Endothelial cell of umbilical vein (primary cell): ENCODE data around the gene CCDC85C. TPM values are rescaled to one million over a fixed set of nuclear protein-coding genes. Genes with fewer than 3 reads are reported as not detected.

Experiments
- BruUV-seq: library from RNA; stranded (reverse); fragments of 400-500 nt; replicated peaks from 2 replicates; lab custom pipeline; 2021; lab: Mats Ljungman, UMichigan
- CTCF ChIA-PET: fragments of 300-600, 350-600 bp; sonication (Branson Sonifier 250); formaldehyde crosslinking; loops from one replicate; lab custom pipeline; 2021; ENCODE audit warnings: antibody characterized with exemption, inconsistent platforms; lab: Charles Lee
- POLR2A ChIA-PET: fragments of 300-600, 350-600 bp; sonication (Branson Sonifier 250); formaldehyde crosslinking; loops from one replicate; lab custom pipeline; 2021; ENCODE audit warnings: antibody characterized with exemption, inconsistent platforms; lab: Charles Lee
- DNase-seq: peaks from one replicate; pipeline ENCODE4 v3.0.0-alpha.2; 2011; ENCODE audit warnings: low read depth, low spot score
- FAIRE-seq: peaks from 2 replicates; lab custom pipeline; 2011; peaks lifted over from hg19 to GRCh38; lab: Jason Lieb, UNC
- H2AFZ ChIP-seq: 2 replicates; pipeline ENCODE4 v1.6.0; 2012; ENCODE audit warnings: low read depth, low read length, control low read depth, inconsistent platforms
- H3K27ac ChIP-seq: 2 replicates; pipeline ENCODE4 v1.5.1; 2011; ENCODE audit warnings: low read depth, mild to moderate bottlenecking, control low read depth, low read length, moderate library complexity; ENCODE audit not compliant: insufficient read depth
- H3K27me3 ChIP-seq, 2 experiments: 2 replicates each; pipeline versions ENCODE4 v1.6.0 to v1.6.1; 2011; ENCODE audit warnings: low read length in 2 of 2, mixed read lengths in 1 of 2; ENCODE audit not compliant: control insufficient read depth in 2 of 2, insufficient read depth in 2 of 2
- H3K36me3 ChIP-seq, 2 experiments: 2 replicates in 1 of 2; 3 replicates in 1 of 2; pipeline ENCODE4 v1.5.1; 2011; ENCODE audit warnings: low read length in 2 of 2, mild to moderate bottlenecking in 1 of 2, moderate library complexity in 1 of 2; ENCODE audit not compliant: control insufficient read depth in 2 of 2, insufficient read depth in 2 of 2; ENCODE audit errors: extremely low read depth in 1 of 2
- H3K4me1 ChIP-seq: 3 replicates; pipeline ENCODE4 v1.5.1; 2011; ENCODE audit warnings: mild to moderate bottlenecking, low read length; ENCODE audit not compliant: control insufficient read depth, insufficient read depth; ENCODE audit errors: extremely low read depth
- H3K4me2 ChIP-seq: 2 replicates; pipeline ENCODE4 v1.6.1; 2011; ENCODE audit warnings: low read length, control low read depth, mixed read lengths; ENCODE audit not compliant: insufficient read depth
- H3K4me3 ChIP-seq, 3 experiments: fragments of 200-600 bp in 1 of 3; sonication (generic), shearing (Covaris generic) in 1 of 3; replicated peaks in 1 of 3; 2 replicates each; pipeline ENCODE4 v1.5.1; 2011 to 2016; ENCODE audit warnings: control low read depth in 3 of 3, low read length in 3 of 3, mild to moderate bottlenecking in 2 of 3, inconsistent platforms in 1 of 3, low read depth in 1 of 3, moderate library complexity in 1 of 3; ENCODE audit not compliant: insufficient read depth in 1 of 3
- H3K79me2 ChIP-seq: 2 replicates; pipeline ENCODE4 v1.6.0; 2012; ENCODE audit warnings: low read length, inconsistent platforms; ENCODE audit not compliant: control insufficient read depth, insufficient read depth
- H3K9ac ChIP-seq: replicated peaks from 2 replicates; pipeline ENCODE3; 2011; ENCODE audit warnings: low read length, control low read depth; ENCODE audit not compliant: insufficient read depth; ENCODE audit errors: extremely low read depth
- H3K9me1 ChIP-seq: replicated peaks from 3 replicates; pipeline ENCODE4 v1.6.0; 2011; ENCODE audit warnings: mild to moderate bottlenecking, low read length; ENCODE audit not compliant: control insufficient read depth, insufficient read depth; ENCODE audit errors: extremely low read depth
- H3K9me3 ChIP-seq: replicated peaks from 2 replicates; pipeline ENCODE4 v1.5.1; 2012; ENCODE audit warnings: low read length, inconsistent platforms; ENCODE audit not compliant: control insufficient read depth, insufficient read depth
- H4K20me1 ChIP-seq: replicated peaks from 2 replicates; pipeline ENCODE3; 2011; ENCODE audit warnings: mild to moderate bottlenecking, low read length; ENCODE audit not compliant: control insufficient read depth, insufficient read depth; ENCODE audit errors: extremely low read depth
- EZH2 ChIP-seq: IDR thresholded peaks from 2 replicates; pipeline ENCODE4 v1.6.1; 2012; ENCODE audit warnings: borderline replicate concordance, low read depth, mild to moderate bottlenecking, moderate library complexity, low read length, inconsistent platforms; ENCODE audit not compliant: severe bottlenecking
- FOS ChIP-seq: IDR thresholded peaks from 2 replicates; pipeline ENCODE4 v1.6.1; 2011; ENCODE audit warnings: mild to moderate bottlenecking, low read length, moderate library complexity, borderline replicate concordance; ENCODE audit not compliant: insufficient read depth
- GATA2 ChIP-seq: IDR thresholded peaks from 2 replicates; pipeline ENCODE4 v1.7.0; 2011; ENCODE audit warnings: low read depth, mild to moderate bottlenecking, moderate library complexity, mixed read lengths, low read length; ENCODE audit not compliant: insufficient read length, insufficient read depth
- JUN ChIP-seq: IDR thresholded peaks from 2 replicates; pipeline ENCODE4 v1.6.1; 2011; ENCODE audit warnings: borderline replicate concordance, low read depth; ENCODE audit not compliant: insufficient read length, insufficient read depth
- MYC ChIP-seq: IDR thresholded peaks from one replicate; pipeline ENCODE4 v1.6.1; 2011; ENCODE audit warnings: mild to moderate bottlenecking, low read depth, low read length
- POLR2A ChIP-seq: IDR thresholded peaks from 2 replicates; pipeline ENCODE4 v1.6.1; 2012; ENCODE audit warnings: low read depth, mild to moderate bottlenecking, control low read depth, low read length
- POLR2AphosphoS5 ChIP-seq: IDR thresholded peaks from 2 replicates; pipeline ENCODE4 v1.6.1; 2012; ENCODE audit warnings: low read depth, mild to moderate bottlenecking, control low read depth, low read length, moderate library complexity; ENCODE audit not compliant: insufficient read depth
- dilution Hi-C: fragments of 300-500 bp; cut with MboI; formaldehyde crosslinking; loops from one replicate; pipeline ENCODE4 v1.15.0; 2019; ENCODE audit warnings: low sequenced_read_pairs; ENCODE audit not compliant: extremely low pct_ligation_motif_present
- intact Hi-C: fragments of 100-400 bp; cut with micrococcal nuclease; formaldehyde crosslinking; loops from one replicate; pipeline ENCODE4 v1.10.0; 2022
- polyA plus RNA-seq, 4 experiments: library from polyadenylated mRNA; depleted of rRNA in 3 of 4; stranded (reverse) in 3 of 4; unstranded in 1 of 4; fragments of >200 nt; gene quantifications; 2 replicates each; pipeline versions ENCODE4 v1.2.1 to v1.2.3, GENCODE V29; 2011 to 2012; ENCODE audit warnings: missing spikeins in 1 of 4
- total RNA-seq: library from RNA; stranded (reverse); gene quantifications from 2 replicates; pipeline ENCODE4 v1.2.3, GENCODE V29; 2021
- TF ChIP-seq, protein P1 (sequence below), 2 donors: IDR thresholded peaks; 1 replicate in 1 of 2; 2 replicates in 1 of 2; pipeline ENCODE4 v1.5.1; 2011; ENCODE audit warnings: low read length in 2 of 2, mild to moderate bottlenecking in 2 of 2, moderate library complexity in 2 of 2, control low read depth in 1 of 2, inconsistent platforms in 1 of 2, low read depth in 1 of 2; ENCODE audit not compliant: insufficient read depth in 1 of 2; ENCODE audit errors: extremely low read depth in 1 of 2

Gene CCDC85C
- total and polyA plus RNA-seq, 2 donors (not counting 3 experiments of a cell fraction or from before 2014, with no cell fraction given): 7.5 to 17.8 TPM

DNA sequence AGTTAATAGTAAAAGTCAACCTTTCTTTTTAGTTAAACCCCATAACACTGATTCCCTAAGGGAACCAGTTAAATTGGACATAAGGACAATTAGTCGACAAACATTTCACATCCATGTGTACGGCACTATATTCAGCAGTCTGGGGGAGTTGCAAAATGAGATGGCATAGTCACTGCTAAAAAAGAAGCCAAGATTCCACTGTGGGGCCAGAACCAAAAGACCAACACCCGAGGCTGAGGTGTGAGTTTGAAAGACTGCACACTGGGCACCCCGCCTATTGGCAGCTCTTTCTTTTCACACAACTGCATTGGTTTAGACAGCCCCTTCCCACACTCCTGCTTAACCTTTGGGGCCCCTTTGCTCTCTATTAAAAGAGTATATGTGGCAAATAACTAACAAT lies 140.0 kb downstream of the CCDC85C start:
- no peak overlapping the region for H2AFZ ChIP-seq
- no peaks in the 10 kb centered on the region for H3K9me3 ChIP-seq
- dilution Hi-C loops: no loop called here
- no peak for DNase-seq
- H3K4me3 ChIP-seq: no peak overlapping the region
- CTCF ChIA-PET: no interaction called here
- peaks cover 7% of the 10 kb centered on the region for H3K4me1 ChIP-seq
- H3K27ac ChIP-seq: no peak overlapping the region
- no peaks in the 10 kb centered on the region for H3K9me1 ChIP-seq
- H3K27me3 ChIP-seq: no peaks in the 10 kb centered on the region
- POLR2A ChIA-PET: no interaction called here
- H3K36me3 ChIP-seq: peaks cover 5 to 6% of the 10 kb centered on the region in 2 experiments
- intact Hi-C loops: no loop called here
- no peak overlapping the region for H3K4me2 ChIP-seq
- TF ChIP-seq EZH2: no peak
- TF ChIP-seq, protein P1, sequence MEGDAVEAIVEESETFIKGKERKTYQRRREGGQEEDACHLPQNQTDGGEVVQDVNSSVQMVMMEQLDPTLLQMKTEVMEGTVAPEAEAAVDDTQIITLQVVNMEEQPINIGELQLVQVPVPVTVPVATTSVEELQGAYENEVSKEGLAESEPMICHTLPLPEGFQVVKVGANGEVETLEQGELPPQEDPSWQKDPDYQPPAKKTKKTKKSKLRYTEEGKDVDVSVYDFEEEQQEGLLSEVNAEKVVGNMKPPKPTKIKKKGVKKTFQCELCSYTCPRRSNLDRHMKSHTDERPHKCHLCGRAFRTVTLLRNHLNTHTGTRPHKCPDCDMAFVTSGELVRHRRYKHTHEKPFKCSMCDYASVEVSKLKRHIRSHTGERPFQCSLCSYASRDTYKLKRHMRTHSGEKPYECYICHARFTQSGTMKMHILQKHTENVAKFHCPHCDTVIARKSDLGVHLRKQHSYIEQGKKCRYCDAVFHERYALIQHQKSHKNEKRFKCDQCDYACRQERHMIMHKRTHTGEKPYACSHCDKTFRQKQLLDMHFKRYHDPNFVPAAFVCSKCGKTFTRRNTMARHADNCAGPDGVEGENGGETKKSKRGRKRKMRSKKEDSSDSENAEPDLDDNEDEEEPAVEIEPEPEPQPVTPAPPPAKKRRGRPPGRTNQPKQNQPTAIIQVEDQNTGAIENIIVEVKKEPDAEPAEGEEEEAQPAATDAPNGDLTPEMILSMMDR (IDR thresholded peaks at IDR 0.05; ENCODE audit: extremely low read depth in 1 of 2, insufficient read depth in 1 of 2, low read depth in 1 of 2, low read length in 2 of 2): no peak
- no peak for TF ChIP-seq FOS
- no peak for TF ChIP-seq POLR2AphosphoS5
- no peak for TF ChIP-seq MYC
- H3K79me2 ChIP-seq: peaks cover 29% of the 10 kb centered on the region
- H3K9ac ChIP-seq: no peak overlapping the region
- no TSS peak for BruUV-seq
- no peak for FAIRE-seq
- H4K20me1 ChIP-seq: no peaks in the 10 kb centered on the region

GRCh38 chr14:99462210-99462609 lies 141.8 kb downstream of the CCDC85C start:
- TF ChIP-seq FOS (no peak), MYC (no peak), GATA2 (no peak), POLR2AphosphoS5 (no peak), POLR2A (no peak), JUN (no peak)
- TF ChIP-seq, protein P1 (IDR thresholded peaks at IDR 0.05; ENCODE audit: extremely low read depth in 1 of 2, insufficient read depth in 1 of 2, low read depth in 1 of 2, low read length in 2 of 2): no peak
- H3K27ac ChIP-seq: no peak overlapping the region
- FAIRE-seq (no peak), DNase-seq (no peak)
- no peak overlapping the region for H3K9ac ChIP-seq
- ChIA-PET POLR2A (no interaction called here), CTCF (interaction anchor here (1.1 kb wide), 1 partner anchor 71 kb away, joined by 3 read pairs; no protein-coding TSS in a partner anchor)
- no TSS peak for BruUV-seq
- intact Hi-C loops (no loop called here), dilution Hi-C loops (no loop called here)
- H3K4me1 ChIP-seq: no peaks in the 10 kb centered on the region
- H3K36me3 ChIP-seq: peaks cover 11 to 13% of the 10 kb centered on the region in 2 experiments
- no peaks in the 10 kb centered on the region for H3K9me1 ChIP-seq
- H3K27me3 ChIP-seq: no peaks in the 10 kb centered on the region
- H2AFZ ChIP-seq: no peak overlapping the region
- H4K20me1 ChIP-seq: no peaks in the 10 kb centered on the region
- no peak overlapping the region for H3K4me3 ChIP-seq
- H3K79me2 ChIP-seq: peaks cover 13% of the 10 kb centered on the region
- H3K4me2 ChIP-seq: no peak overlapping the region
- H3K9me3 ChIP-seq: no peaks in the 10 kb centered on the region
